PFSK-1 (cell line): ENCODE results near the gene KCNIP3.

ENCODE experiments used
- FOXP2 ChIP-seq: optimal IDR thresholded peaks from 2 replicates; pipeline ENCODE3; 2011; ENCODE audit warnings: borderline replicate concordance, control low read depth, inconsistent platforms; ENCODE audit not compliant: insufficient read depth; ENCODE audit errors: extremely low read length, extremely low read depth
- POLR2AphosphoS5 ChIP-seq: IDR thresholded peaks from 2 replicates; pipeline ENCODE4 v1.6.1; 2012; ENCODE audit warnings: low read depth, mild to moderate bottlenecking, control low read depth, low read length, moderate library complexity
- REST ChIP-seq, 2 experiments: IDR thresholded peaks; 2 replicates each; pipeline versions ENCODE4 v1.6.1 to v1.8.0; 2011 to 2012; ENCODE audit warnings: low read depth in 2 of 2, low read length in 2 of 2, control low read depth in 1 of 2, inconsistent platforms in 1 of 2, mild to moderate bottlenecking in 1 of 2, moderate library complexity in 1 of 2; ENCODE audit not compliant: insufficient read depth in 1 of 2
- SIN3A ChIP-seq: IDR thresholded peaks from 2 replicates; pipeline ENCODE4 v1.6.1; 2012; ENCODE audit warnings: mild to moderate bottlenecking, low read length, moderate library complexity, borderline replicate concordance; ENCODE audit not compliant: insufficient read depth
- TAF1 ChIP-seq: IDR thresholded peaks from 2 replicates; pipeline ENCODE4 v1.6.1; 2012; ENCODE audit warnings: low read length, control low read depth, borderline replicate concordance; ENCODE audit not compliant: insufficient read depth

GRCh38 chr2:95311815-95312542 lies 14.8 kb downstream of the KCNIP3 start:
- TF ChIP-seq POLR2AphosphoS5 = no peak
- no peak for TF ChIP-seq SIN3A
- TF ChIP-seq REST (IDR thresholded peaks at IDR 0.05; ENCODE audit: insufficient read depth in 1 of 2, low read depth in 2 of 2, low read length in 2 of 2) = no peak
- TF ChIP-seq TAF1 = no peak
- no peak for TF ChIP-seq FOXP2
